GM04503 (cell line): ENCODE results near the gene ADD3.

Experiments
- DNase-seq: peaks from one replicate; pipeline ENCODE4 v3.0.0-alpha.2; 2012; ENCODE audit warnings: low read depth

Gene ADD3

GRCh38 chr10:110181451-110181850, 173.7 kb downstream of the ADD3 start:
- no peak for DNase-seq

GRCh38 chr10:110181911-110182310, 174.1 kb downstream of the ADD3 start:
- DNase-seq: no peak

GRCh38 chr10:110184398-110184797, 176.6 kb downstream of the ADD3 start:
- no peak for DNase-seq
